ENCODE results near the gene VWDE. TPM values are rescaled to one million over a fixed set of nuclear protein-coding genes. Genes with fewer than 3 reads are reported as not detected.

VWDE gene
- total RNA-seq, 1 donor from 2014 or later = 1.4 TPM

- no peak for DNase-seq
These were observed 122.6 kb downstream of the VWDE start for GRCh38 chr7:12281038-12281437.

Other genes starting within 250 kb of the VWDE start
- 78.8 TPM for gene TMEM106B, start 192.6 kb downstream of the VWDE start, total RNA-seq
- gene SCIN, start 166.9 kb upstream of the VWDE start, total RNA-seq = 1.6 TPM

Data from occipital lobe (tissue), 2 donors.